ENCODE results near the gene TEX29. TPM values are rescaled to one million over a fixed set of nuclear protein-coding genes. Genes with fewer than 3 reads are reported as not detected.

TEX29 gene
- polyA plus RNA-seq, 1 of the 3 experiments (the other 2 are of a cell fraction) = 0.18 TPM

DNA sequence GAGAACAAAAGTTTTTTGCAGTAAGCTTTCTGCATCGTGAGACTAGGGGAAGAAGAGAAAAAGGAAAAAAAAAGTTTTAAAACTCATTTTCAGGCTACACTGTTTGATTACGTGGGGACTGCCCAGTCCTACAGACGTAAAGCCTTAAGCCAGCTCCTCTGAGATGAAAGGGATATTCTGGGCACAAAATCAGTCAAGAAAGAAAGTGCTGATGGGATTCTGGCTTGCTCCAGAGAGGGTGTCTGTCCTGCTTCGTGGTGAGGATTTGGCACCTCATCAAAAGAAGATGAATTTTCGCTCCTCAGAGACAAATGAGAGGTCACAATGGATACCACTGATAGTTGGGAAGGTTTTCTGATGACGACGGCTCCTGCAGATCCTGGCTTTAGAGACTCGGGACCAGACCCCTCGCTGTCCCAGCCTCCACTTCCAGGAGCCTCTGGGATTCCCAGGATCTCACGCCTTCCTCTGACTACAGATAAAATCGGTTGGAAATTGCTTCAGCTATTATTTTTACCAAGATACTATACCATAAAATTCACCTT is 9.7 kb downstream of the TEX29 start:
- peaks cover 0 to 16% of the 10 kb centered on the region in 2 experiments; a peak in 1 of 4 replicates for H3K4me1 ChIP-seq (ENCODE audit: control insufficient read depth in 1 of 2, insufficient read depth in 2 of 2, low read depth in 1 of 2, low read length in 1 of 2)
- no peak overlapping the region for H3K27ac ChIP-seq (ENCODE audit: low read depth in 2 of 2, low read length in 1 of 2)
- no peaks in the 10 kb centered on the region for H3K36me3 ChIP-seq (replicated peaks in 1 of 2; ENCODE audit: control insufficient read depth in 1 of 2, insufficient read depth in 2 of 2, low read length in 1 of 2)
- no peak overlapping the region for H3K9ac ChIP-seq
- TF ChIP-seq MEF2A (IDR thresholded peaks at IDR 0.05; ENCODE audit: borderline replicate concordance, low read depth) = no peak
- TF ChIP-seq RCOR1 (IDR thresholded peaks at IDR 0.05; ENCODE audit: low read length) = no peak
- TF ChIP-seq TEAD4 (IDR thresholded peaks at IDR 0.05; ENCODE audit: borderline replicate concordance, insufficient read depth) = no peak
- TF ChIP-seq, protein P1, sequence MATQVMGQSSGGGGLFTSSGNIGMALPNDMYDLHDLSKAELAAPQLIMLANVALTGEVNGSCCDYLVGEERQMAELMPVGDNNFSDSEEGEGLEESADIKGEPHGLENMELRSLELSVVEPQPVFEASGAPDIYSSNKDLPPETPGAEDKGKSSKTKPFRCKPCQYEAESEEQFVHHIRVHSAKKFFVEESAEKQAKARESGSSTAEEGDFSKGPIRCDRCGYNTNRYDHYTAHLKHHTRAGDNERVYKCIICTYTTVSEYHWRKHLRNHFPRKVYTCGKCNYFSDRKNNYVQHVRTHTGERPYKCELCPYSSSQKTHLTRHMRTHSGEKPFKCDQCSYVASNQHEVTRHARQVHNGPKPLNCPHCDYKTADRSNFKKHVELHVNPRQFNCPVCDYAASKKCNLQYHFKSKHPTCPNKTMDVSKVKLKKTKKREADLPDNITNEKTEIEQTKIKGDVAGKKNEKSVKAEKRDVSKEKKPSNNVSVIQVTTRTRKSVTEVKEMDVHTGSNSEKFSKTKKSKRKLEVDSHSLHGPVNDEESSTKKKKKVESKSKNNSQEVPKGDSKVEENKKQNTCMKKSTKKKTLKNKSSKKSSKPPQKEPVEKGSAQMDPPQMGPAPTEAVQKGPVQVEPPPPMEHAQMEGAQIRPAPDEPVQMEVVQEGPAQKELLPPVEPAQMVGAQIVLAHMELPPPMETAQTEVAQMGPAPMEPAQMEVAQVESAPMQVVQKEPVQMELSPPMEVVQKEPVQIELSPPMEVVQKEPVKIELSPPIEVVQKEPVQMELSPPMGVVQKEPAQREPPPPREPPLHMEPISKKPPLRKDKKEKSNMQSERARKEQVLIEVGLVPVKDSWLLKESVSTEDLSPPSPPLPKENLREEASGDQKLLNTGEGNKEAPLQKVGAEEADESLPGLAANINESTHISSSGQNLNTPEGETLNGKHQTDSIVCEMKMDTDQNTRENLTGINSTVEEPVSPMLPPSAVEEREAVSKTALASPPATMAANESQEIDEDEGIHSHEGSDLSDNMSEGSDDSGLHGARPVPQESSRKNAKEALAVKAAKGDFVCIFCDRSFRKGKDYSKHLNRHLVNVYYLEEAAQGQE (IDR thresholded peaks at IDR 0.05; ENCODE audit: low read depth, low read length) = no peak
- no peak for TF ChIP-seq TAF1 (IDR thresholded peaks at IDR 0.05; ENCODE audit: borderline replicate concordance, low read depth, low read length)
- no peak for TF ChIP-seq EP300 (IDR thresholded peaks at IDR 0.05; ENCODE audit: borderline replicate concordance in 1 of 2, low read depth in 1 of 2, low read length in 1 of 2)
- TF ChIP-seq, protein P2, sequence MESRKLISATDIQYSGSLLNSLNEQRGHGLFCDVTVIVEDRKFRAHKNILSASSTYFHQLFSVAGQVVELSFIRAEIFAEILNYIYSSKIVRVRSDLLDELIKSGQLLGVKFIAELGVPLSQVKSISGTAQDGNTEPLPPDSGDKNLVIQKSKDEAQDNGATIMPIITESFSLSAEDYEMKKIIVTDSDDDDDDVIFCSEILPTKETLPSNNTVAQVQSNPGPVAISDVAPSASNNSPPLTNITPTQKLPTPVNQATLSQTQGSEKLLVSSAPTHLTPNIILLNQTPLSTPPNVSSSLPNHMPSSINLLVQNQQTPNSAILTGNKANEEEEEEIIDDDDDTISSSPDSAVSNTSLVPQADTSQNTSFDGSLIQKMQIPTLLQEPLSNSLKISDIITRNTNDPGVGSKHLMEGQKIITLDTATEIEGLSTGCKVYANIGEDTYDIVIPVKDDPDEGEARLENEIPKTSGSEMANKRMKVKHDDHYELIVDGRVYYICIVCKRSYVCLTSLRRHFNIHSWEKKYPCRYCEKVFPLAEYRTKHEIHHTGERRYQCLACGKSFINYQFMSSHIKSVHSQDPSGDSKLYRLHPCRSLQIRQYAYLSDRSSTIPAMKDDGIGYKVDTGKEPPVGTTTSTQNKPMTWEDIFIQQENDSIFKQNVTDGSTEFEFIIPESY (IDR thresholded peaks at IDR 0.05; ENCODE audit: borderline replicate concordance, low read depth) = no peak
- no peak for TF ChIP-seq CHD2 (IDR thresholded peaks at IDR 0.05; ENCODE audit: low read length, partially characterized antibody)
- no peak for TF ChIP-seq SMC3 (IDR thresholded peaks at IDR 0.05; ENCODE audit: low read depth, low read length)
- TF ChIP-seq JUND (IDR thresholded peaks at IDR 0.05) = no peak
- TF ChIP-seq POLR2AphosphoS5 (IDR thresholded peaks at IDR 0.05; ENCODE audit: low read depth, low read length) = no peak
- no peak for TF ChIP-seq TCF12 (IDR thresholded peaks at IDR 0.05)
- TF ChIP-seq SIN3A (IDR thresholded peaks at IDR 0.05; ENCODE audit: borderline replicate concordance, low read depth, low read length) = no peak
- TF ChIP-seq GABPA (IDR thresholded peaks at IDR 0.05; ENCODE audit: low read depth) = no peak
- no peak for TF ChIP-seq EZH2phosphoT487 (IDR thresholded peaks at IDR 0.05; ENCODE audit: borderline replicate concordance, low read depth)
- no peak for TF ChIP-seq FOXM1 (IDR thresholded peaks at IDR 0.05; ENCODE audit: low read depth)
- TF ChIP-seq FOXJ3 (CRISPR knock-in tag; IDR thresholded peaks at IDR 0.05) = no peak
- POLR2A ChIA-PET = no interaction called here
- no peaks in the 10 kb centered on the region for H3K79me2 ChIP-seq (ENCODE audit: insufficient read depth)
- no peaks in the 10 kb centered on the region for H3K9me3 ChIP-seq
- H3K27me3 ChIP-seq (ENCODE audit: insufficient read depth) = peaks cover 51% of the 10 kb centered on the region
- no peaks in the 10 kb centered on the region for H4K20me1 ChIP-seq (ENCODE audit: insufficient read depth)
- no peak for DNase-seq
- CTCF ChIA-PET = interaction anchor here (1.0 to 1.3 kb wide), 2 partner anchors 27 to 262 kb away, joined by 3 read pairs; no protein-coding TSS in a partner anchor
- H3K9me2 ChIP-seq = no peaks in the 10 kb centered on the region
- H2AFZ ChIP-seq (ENCODE audit: low read depth) = no peak overlapping the region
- no peaks in the 10 kb centered on the region for H3F3A ChIP-seq (replicated peaks; ENCODE audit: insufficient read depth)
- WGBS (ENCODE audit: low lambda C conversion rate) = 8% methylated on average over 11 of the region's 11 CpGs
- no peak overlapping the region for H3K4me3 ChIP-seq (ENCODE audit: low read depth in 2 of 2, low read length in 1 of 2)
- no peak overlapping the region for H3K4me2 ChIP-seq

Measured in SK-N-SH (cell line).